ENCODE results near the gene DPP8. TPM values are rescaled to one million over a fixed set of nuclear protein-coding genes. Genes with fewer than 3 reads are reported as not detected.
"Not testable (repeated sequence)": the region's sequence is repeated elsewhere in the genome, so short reads cannot be mapped to it uniquely, and the experiment has no call there.

The DPP8 gene
- 13.8 TPM for polyA plus RNA-seq (2012; ENCODE audit: missing spikeins)

DNA sequence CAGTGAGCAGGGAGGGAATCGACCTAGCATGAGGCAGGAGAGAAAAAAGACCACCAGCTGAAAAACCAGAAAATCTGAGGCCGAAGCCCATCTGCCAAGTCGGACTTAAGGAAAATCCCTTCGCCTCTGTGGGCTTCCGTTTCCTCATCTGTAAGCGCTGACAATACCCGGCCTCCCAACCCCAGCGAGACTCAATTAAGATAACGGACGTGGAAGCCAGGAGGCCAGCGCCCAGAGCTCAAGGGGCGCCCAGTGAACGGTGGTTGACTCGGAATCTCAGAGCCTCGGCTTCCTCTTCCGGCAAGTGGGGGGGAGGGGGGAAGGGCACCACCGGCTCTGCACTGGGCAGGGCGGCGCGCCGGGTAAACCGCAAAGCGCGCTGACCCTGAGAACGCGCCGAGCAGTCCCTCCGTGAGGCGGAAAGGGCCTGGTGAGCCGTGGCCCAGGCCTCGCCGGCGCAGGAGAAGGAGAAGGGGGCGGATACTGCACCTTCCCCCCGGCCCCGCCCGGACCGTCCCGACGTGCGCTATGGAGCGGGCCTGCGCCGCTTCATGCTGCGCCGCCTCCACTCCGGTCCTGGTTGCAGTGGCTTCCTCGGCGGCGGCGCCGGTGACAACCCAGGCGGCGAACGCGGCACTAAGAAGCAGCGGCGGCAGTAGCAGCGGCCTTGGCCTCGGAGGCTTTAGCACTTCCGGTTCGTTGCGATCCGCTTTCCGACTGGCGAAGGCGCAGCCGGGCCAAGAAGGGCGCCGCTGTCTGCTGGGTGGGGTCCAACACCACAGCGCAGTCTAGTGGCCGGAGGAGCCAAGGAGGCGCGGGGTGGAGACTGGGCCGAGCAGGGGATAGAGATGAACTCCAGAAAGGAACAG, at the start of gene DPP8:
TSS of gene DPP8 (minus strand) at position 693 of the 869 bp plus-strand sequence. CDS start 5,136 bp downstream, outside the sequence.
- FAIRE-seq = peak; percentile 90
- DNase-seq (ENCODE audit: insufficient read length) = peak; percentile 86
- TF ChIP-seq TAF1 (IDR thresholded peaks at IDR 0.05; ENCODE audit: borderline replicate concordance, low read depth, low read length) (peak; percentile 92), POLR2AphosphoS5 (IDR thresholded peaks at IDR 0.05; ENCODE audit: low read depth, low read length) (peak; percentile 93), POLR2A (IDR thresholded peaks at IDR 0.05; ENCODE audit: low read depth, low read length) (peak; percentile 96)

- no peak for DNase-seq (ENCODE audit: insufficient read length)
- no peak for FAIRE-seq
- no peak for TF ChIP-seq POLR2AphosphoS5 (IDR thresholded peaks at IDR 0.05; ENCODE audit: low read depth, low read length)
- no peak for TF ChIP-seq TAF1 (IDR thresholded peaks at IDR 0.05; ENCODE audit: borderline replicate concordance, low read depth, low read length)
- TF ChIP-seq POLR2A (IDR thresholded peaks at IDR 0.05; ENCODE audit: low read depth, low read length) = no peak
These were observed 44.4 kb upstream of the DPP8 start for GRCh38 chr15:65561934-65562333.

- no peak for TF ChIP-seq POLR2AphosphoS5 (IDR thresholded peaks at IDR 0.05; ENCODE audit: low read depth, low read length)
- no peak for TF ChIP-seq POLR2A (IDR thresholded peaks at IDR 0.05; ENCODE audit: low read depth, low read length)
- TF ChIP-seq TAF1 (IDR thresholded peaks at IDR 0.05; ENCODE audit: borderline replicate concordance, low read depth, low read length) = no peak
- FAIRE-seq (no peak), DNase-seq (ENCODE audit: insufficient read length) (no peak)
These were observed 42.5 kb upstream of the DPP8 start for GRCh38 chr15:65559941-65560340.

DNA sequence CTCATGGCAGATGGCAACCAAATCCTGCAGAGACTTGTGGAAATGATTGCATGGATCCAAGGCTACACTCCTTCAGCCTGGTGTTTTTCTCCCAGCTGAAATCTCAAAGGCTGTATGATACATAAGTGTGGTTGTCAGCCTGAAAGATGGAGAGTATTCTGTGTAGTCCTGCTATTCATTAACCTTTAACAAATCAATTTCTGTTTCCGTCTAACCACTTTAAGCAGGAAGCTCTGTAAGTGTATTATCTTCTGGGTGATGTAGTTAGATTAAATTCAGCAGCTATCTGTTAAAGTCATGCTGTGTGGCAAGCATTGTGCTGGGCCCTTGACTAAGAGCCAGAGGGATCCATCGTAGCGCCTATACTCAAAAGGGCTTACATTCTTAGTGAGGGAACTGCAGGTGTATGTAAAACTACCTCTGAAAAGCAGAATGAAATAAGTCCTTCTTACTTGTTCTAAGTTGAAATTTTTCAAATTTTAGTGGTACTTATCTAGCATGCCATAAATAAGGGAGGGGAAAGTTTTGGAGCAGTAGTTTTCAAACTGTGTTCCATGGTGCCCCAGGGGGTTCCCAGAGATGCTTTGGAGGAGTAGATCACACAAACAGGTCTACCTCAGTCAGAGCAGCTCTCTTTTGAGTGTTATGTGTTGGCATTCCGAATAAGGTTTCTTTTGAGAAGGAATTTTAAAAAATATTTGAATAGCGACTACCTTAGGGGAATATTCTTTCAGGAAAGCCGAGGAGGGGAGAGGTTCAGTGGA, 41.7 kb upstream of the DPP8 start:
- no peak for FAIRE-seq
- TF ChIP-seq POLR2A (IDR thresholded peaks at IDR 0.05; ENCODE audit: low read depth, low read length) (no peak), POLR2AphosphoS5 (IDR thresholded peaks at IDR 0.05; ENCODE audit: low read depth, low read length) (no peak), TAF1 (IDR thresholded peaks at IDR 0.05; ENCODE audit: borderline replicate concordance, low read depth, low read length) (no peak)
- no peak for DNase-seq (ENCODE audit: insufficient read length)

DNA sequence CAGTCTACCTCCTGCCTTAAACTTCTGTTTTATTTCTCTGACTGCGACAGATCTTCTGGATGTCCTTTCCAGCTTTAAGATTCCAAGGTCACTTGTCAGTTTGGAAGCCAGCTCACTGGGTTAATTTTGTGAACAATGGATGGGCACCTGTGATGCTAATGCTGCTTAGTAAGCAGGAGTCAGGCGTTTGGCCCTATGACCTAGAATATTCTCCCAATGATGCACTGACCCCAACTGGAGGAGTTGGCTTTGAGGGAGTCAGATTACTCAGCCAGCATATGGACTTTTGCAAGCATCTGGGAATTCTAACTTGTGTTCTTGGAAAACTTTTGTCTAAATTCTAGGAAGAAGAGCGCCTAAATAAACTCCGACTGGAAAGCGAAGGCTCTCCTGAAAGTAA, 40.8 kb upstream of the DPP8 start:
- DNase-seq (ENCODE audit: insufficient read length) (no peak), FAIRE-seq (no peak)
- TF ChIP-seq POLR2AphosphoS5 (IDR thresholded peaks at IDR 0.05; ENCODE audit: low read depth, low read length) = no peak
- no peak for TF ChIP-seq POLR2A (IDR thresholded peaks at IDR 0.05; ENCODE audit: low read depth, low read length)

GRCh38 chr15:65556622-65557021, 39.1 kb upstream of the DPP8 start:
- no peak for TF ChIP-seq POLR2AphosphoS5 (IDR thresholded peaks at IDR 0.05; ENCODE audit: low read depth, low read length)
- TF ChIP-seq TAF1 (IDR thresholded peaks at IDR 0.05; ENCODE audit: borderline replicate concordance, low read depth, low read length) = no peak
- TF ChIP-seq POLR2A (IDR thresholded peaks at IDR 0.05; ENCODE audit: low read depth, low read length) = no peak
- no peak for FAIRE-seq
- DNase-seq (ENCODE audit: insufficient read length) = no peak

GRCh38 chr15:65553691-65554090, 36.2 kb upstream of the DPP8 start:
- TF ChIP-seq TAF1 (IDR thresholded peaks at IDR 0.05; ENCODE audit: borderline replicate concordance, low read depth, low read length) (no peak), POLR2A (IDR thresholded peaks at IDR 0.05; ENCODE audit: low read depth, low read length) (no peak), POLR2AphosphoS5 (IDR thresholded peaks at IDR 0.05; ENCODE audit: low read depth, low read length) (no peak)
- no peak for DNase-seq (ENCODE audit: insufficient read length)
- no peak for FAIRE-seq

GRCh38 chr15:65552851-65553250, 35.4 kb upstream of the DPP8 start:
- DNase-seq (ENCODE audit: insufficient read length); FAIRE-seq: not testable (repeated sequence)

- FAIRE-seq = no peak
- no peak for DNase-seq (ENCODE audit: insufficient read length)
- no peak for TF ChIP-seq POLR2AphosphoS5 (IDR thresholded peaks at IDR 0.05; ENCODE audit: low read depth, low read length)
These were observed 33.7 kb upstream of the DPP8 start for GRCh38 chr15:65551183-65551582.

GRCh38 chr15:65550681-65551098, 33.2 kb upstream of the DPP8 start:
- DNase-seq (ENCODE audit: insufficient read length) (no peak), FAIRE-seq (no peak)
- TF ChIP-seq TAF1 (IDR thresholded peaks at IDR 0.05; ENCODE audit: borderline replicate concordance, low read depth, low read length) (no peak), POLR2AphosphoS5 (IDR thresholded peaks at IDR 0.05; ENCODE audit: low read depth, low read length) (no peak), POLR2A (IDR thresholded peaks at IDR 0.05; ENCODE audit: low read depth, low read length) (no peak)

- DNase-seq (ENCODE audit: insufficient read length); FAIRE-seq: not testable (repeated sequence)
These were observed 31.8 kb upstream of the DPP8 start for GRCh38 chr15:65549288-65549687.

DNA sequence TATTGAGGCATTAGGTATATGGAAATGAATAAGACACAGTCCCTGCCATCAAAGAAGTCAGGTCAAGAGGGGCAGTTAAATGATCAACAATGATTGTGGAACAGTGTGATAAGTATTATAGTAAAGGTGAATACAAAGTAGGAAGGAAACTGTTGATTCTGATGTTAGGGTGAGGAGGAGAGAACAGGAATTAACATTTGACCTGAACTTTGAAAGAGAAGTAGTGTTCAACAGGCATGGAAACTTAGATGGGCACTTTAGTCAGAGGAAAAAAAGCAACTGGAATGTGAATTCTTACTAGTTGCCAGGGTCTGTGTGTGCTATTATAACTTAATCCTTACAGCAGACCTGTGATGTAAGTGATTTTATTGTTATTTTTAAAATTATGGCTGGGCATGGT, 30.4 kb upstream of the DPP8 start:
- no peak for TF ChIP-seq POLR2A (IDR thresholded peaks at IDR 0.05; ENCODE audit: low read depth, low read length)
- TF ChIP-seq POLR2AphosphoS5 (IDR thresholded peaks at IDR 0.05; ENCODE audit: low read depth, low read length) = no peak
- TF ChIP-seq TAF1 (IDR thresholded peaks at IDR 0.05; ENCODE audit: borderline replicate concordance, low read depth, low read length) = no peak
- FAIRE-seq (no peak), DNase-seq (ENCODE audit: insufficient read length) (no peak)
